Measurements from ENCODE around the gene ZNF83. TPM values are rescaled to one million over a fixed set of nuclear protein-coding genes. Genes with fewer than 3 reads are reported as not detected.

ZNF83 gene
- total and polyA plus RNA-seq, 7 donors, result 3.9 to 11.5 (median 5.1) TPM

DNA sequence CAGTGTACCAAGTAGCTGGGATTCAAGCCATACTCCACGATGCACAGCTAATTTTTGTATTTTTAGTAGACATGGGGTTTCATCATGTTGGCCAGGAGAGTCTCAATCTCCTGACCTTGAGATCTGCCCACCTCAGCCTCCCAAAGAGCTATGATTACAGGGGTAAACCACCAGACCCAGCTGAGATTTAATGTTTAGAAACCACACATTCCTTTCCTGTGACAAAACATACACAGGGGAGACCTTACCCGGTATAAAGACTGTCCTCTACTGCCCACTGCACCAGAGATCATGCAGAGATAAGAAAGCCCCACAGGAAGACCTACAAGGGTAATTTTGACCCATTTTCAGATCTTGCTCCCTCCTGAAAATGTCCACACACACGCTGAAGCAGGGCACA, 22.8 kb upstream of the ZNF83 start:
- TF ChIP-seq, protein P1, sequence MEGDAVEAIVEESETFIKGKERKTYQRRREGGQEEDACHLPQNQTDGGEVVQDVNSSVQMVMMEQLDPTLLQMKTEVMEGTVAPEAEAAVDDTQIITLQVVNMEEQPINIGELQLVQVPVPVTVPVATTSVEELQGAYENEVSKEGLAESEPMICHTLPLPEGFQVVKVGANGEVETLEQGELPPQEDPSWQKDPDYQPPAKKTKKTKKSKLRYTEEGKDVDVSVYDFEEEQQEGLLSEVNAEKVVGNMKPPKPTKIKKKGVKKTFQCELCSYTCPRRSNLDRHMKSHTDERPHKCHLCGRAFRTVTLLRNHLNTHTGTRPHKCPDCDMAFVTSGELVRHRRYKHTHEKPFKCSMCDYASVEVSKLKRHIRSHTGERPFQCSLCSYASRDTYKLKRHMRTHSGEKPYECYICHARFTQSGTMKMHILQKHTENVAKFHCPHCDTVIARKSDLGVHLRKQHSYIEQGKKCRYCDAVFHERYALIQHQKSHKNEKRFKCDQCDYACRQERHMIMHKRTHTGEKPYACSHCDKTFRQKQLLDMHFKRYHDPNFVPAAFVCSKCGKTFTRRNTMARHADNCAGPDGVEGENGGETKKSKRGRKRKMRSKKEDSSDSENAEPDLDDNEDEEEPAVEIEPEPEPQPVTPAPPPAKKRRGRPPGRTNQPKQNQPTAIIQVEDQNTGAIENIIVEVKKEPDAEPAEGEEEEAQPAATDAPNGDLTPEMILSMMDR (IDR thresholded peaks at IDR 0.05), result no peak
- no peak for DNase-seq
- WGBS, 3 donors, result 71 to 83% (median 83%) methylated on average over 3 of the region's 3 CpGs
- no peak for ATAC-seq
- H3K36me3 ChIP-seq (ENCODE audit: insufficient read depth in 1 of 2, low read depth in 1 of 2), result peaks cover 0 to 15% of the 10 kb centered on the region in 2 donors
- no peaks in the 10 kb centered on the region for H3K9me3 ChIP-seq
- no peak overlapping the region for H3K27ac ChIP-seq
- H3K4me1 ChIP-seq, result no peaks in the 10 kb centered on the region
- intact Hi-C loops (cut with DNase I), result no loop called here
- no peak overlapping the region for H3K4me3 ChIP-seq
- no peaks in the 10 kb centered on the region for H3K27me3 ChIP-seq (ENCODE audit: insufficient read depth in 3 of 3, low read length in 2 of 3)

DNA sequence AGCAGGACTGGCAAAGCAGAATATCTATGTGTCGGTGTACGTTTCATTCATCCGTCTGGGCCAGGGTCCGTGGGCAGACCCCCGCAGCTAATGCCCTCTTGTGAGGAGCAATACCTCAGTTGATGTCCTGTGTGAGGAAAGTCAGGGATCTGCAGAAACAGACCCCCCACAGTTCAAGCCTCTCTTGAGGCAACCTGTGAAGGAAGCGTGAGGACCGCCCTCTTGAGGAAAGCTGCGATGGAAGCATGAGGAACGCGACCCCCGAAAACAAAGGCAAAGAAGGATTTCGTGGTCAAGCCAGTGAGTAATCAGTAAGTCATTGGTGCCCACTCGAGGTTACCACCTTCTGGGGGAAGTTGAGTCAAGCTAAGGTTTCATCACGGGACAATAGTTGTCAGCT, 20.9 kb upstream of the ZNF83 start:
- intact Hi-C loops (cut with DNase I), result no loop called here
- no peak overlapping the region for H3K27ac ChIP-seq
- H3K27me3 ChIP-seq (ENCODE audit: insufficient read depth in 3 of 3, low read length in 2 of 3), result no peaks in the 10 kb centered on the region
- no peaks in the 10 kb centered on the region for H3K4me1 ChIP-seq
- no peak overlapping the region for H3K4me3 ChIP-seq
- ATAC-seq (no peak), DNase-seq (no peak)
- TF ChIP-seq, protein P1 (IDR thresholded peaks at IDR 0.05), result no peak
- peaks cover 0 to 32% of the 10 kb centered on the region in 2 donors for H3K36me3 ChIP-seq (ENCODE audit: insufficient read depth in 1 of 2, low read depth in 1 of 2)
- 66 to 80% (median 76%) methylated on average over 14 of the region's 14 CpGs for WGBS, 3 donors
- no peaks in the 10 kb centered on the region for H3K9me3 ChIP-seq

DNA sequence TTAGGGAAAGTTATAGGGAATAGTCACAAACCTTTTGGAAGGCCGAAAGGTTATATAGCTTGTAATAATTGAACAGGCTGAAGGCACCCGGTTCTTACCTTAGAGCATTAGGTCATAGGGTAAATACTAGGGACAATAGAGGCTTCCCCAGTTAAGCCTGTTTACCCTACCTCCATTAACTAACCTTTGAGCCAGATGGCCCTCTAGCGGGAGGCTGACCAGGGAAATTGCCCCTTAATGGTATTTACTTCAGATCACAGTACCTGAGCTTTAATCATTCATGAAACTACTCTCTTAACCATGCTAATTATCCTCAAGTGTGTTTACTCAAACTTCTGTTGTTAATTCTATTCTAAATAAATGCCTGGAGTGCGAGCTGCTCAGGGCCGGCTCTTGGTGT, 20.4 kb upstream of the ZNF83 start:
- ATAC-seq (no peak), DNase-seq (no peak)
- 64 to 80% (median 72%) methylated on average over 5 of the region's 5 CpGs for WGBS, 3 donors
- Histone ChIP-seq H3K4me1 (no peaks in the 10 kb centered on the region), H3K27ac (no peak overlapping the region), H3K4me3 (no peak overlapping the region), H3K36me3 (ENCODE audit: insufficient read depth in 1 of 2, low read depth in 1 of 2) (peaks cover 0 to 36% of the 10 kb centered on the region in 2 donors), H3K9me3 (no peaks in the 10 kb centered on the region), H3K27me3 (ENCODE audit: insufficient read depth in 3 of 3, low read length in 2 of 3) (no peaks in the 10 kb centered on the region)
- intact Hi-C loops (cut with DNase I), result no loop called here
- TF ChIP-seq, protein P1 (IDR thresholded peaks at IDR 0.05), result no peak

DNA sequence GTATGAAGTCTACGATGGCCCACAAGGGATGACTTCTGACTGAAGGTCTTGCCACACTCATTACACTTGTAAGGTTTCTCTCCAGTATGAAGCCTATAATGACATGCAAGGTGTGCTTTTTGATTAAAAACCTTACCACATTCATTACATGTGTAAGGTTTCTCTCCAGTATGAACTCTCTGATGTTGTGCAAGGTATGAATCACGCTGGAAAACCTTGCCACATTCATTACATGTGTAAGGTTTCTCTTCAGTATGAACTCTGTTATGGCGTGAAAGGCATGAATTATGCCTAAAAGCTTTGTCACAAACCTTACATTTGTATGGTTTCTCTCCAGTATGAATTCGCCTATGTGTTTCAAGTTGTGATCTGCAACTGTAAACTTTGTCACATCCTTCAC, 15.0 kb upstream of the ZNF83 start:
- no peak overlapping the region for H3K27ac ChIP-seq
- TF ChIP-seq, protein P1 (IDR thresholded peaks at IDR 0.05), result no peak
- ATAC-seq, result no peak
- H3K4me3 ChIP-seq, result no peak overlapping the region
- H3K36me3 ChIP-seq (ENCODE audit: insufficient read depth in 1 of 2, low read depth in 1 of 2), result peaks cover 0 to 32% of the 10 kb centered on the region in 2 donors
- H3K27me3 ChIP-seq (ENCODE audit: insufficient read depth in 3 of 3, low read length in 2 of 3), result peaks cover 0 to 2% (median 0%) of the 10 kb centered on the region in 3 donors
- no peaks in the 10 kb centered on the region for H3K4me1 ChIP-seq
- intact Hi-C loops (cut with DNase I), result no loop called here
- 96 to 99% (median 97%) methylated on average over 4 of the region's 4 CpGs for WGBS, 3 donors
- H3K9me3 ChIP-seq, result no peaks in the 10 kb centered on the region
- no peak for DNase-seq

DNA sequence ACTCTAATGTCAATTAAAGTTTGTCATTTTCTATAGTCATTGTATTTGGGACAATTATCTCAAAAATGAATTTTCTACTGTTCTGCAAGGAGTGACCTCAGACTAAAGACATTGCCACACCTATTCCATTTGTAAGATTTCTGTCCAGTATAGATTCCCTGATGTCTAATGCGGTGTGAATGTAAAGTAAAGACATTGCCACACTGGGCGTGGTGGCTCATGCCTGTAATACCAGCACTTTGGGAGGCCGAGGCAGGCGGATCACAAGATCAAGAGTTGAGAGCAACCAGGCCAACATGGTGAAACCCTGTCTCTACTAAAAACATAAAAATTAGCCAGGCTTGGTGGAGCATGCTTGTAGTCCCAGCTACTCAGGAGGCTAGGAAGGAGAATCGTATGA, 13.8 kb upstream of the ZNF83 start:
- Histone ChIP-seq H3K4me3 (no peak overlapping the region), H3K9me3 (no peaks in the 10 kb centered on the region), H3K4me1 (no peaks in the 10 kb centered on the region), H3K27me3 (ENCODE audit: insufficient read depth in 3 of 3, low read length in 2 of 3) (peaks cover 0 to 2% (median 0%) of the 10 kb centered on the region in 3 donors), H3K36me3 (ENCODE audit: insufficient read depth in 1 of 2, low read depth in 1 of 2) (peaks cover 0 to 32% of the 10 kb centered on the region in 2 donors), H3K27ac (no peak overlapping the region)
- no peak for ATAC-seq
- DNase-seq, result no peak
- intact Hi-C loops (cut with DNase I), result no loop called here
- TF ChIP-seq, protein P1 (IDR thresholded peaks at IDR 0.05), result no peak
- 96 to 99% (median 98%) methylated on average over 5 of the region's 5 CpGs for WGBS, 3 donors

Measured in psoas muscle (tissue), 8 donors.